K562 (cell line): Measurements from ENCODE around the gene ADM. TPM values are rescaled to one million over a fixed set of nuclear protein-coding genes. Genes with fewer than 3 reads are reported as not detected.
A peak's percentile ranks its signal among the peaks of the same experiment; 100 is the strongest.

Source experiments
- CHD1 ChIP-seq: fragments of 200-600 bp; sonication (generic); IDR thresholded peaks from one replicate; pipeline ENCODE4 v1.6.1; 2012; ENCODE audit warnings: mild to moderate bottlenecking, moderate library complexity, low read length, inconsistent platforms
- E2F6 ChIP-seq, 2 experiments: IDR thresholded peaks; 2 replicates each; pipeline ENCODE4 v1.6.1; 2011; ENCODE audit warnings: borderline replicate concordance in 1 of 2, control low read depth in 1 of 2, low read depth in 1 of 2, low read length in 1 of 2, mild to moderate bottlenecking in 1 of 2, mixed read lengths in 1 of 2, moderate library complexity in 1 of 2; ENCODE audit not compliant: insufficient read depth in 1 of 2, insufficient read length in 1 of 2, poor library complexity in 1 of 2, severe bottlenecking in 1 of 2; ENCODE audit errors: extremely low read depth in 1 of 2
- FOXK1 ChIP-seq: sonication (generic); formaldehyde crosslinking; IDR thresholded peaks from 2 replicates; pipeline ENCODE4 v1.8.0; 2022; ENCODE audit warnings: missing genetic modification reagents, mild to moderate bottlenecking, borderline replicate concordance
- KAT7 ChIP-seq: sonication (generic); formaldehyde crosslinking; IDR thresholded peaks from 2 replicates; pipeline ENCODE4 v1.8.0; 2022; ENCODE audit warnings: missing genetic modification reagents, mild to moderate bottlenecking, borderline replicate concordance
- L3MBTL2 ChIP-seq: fragments of 450-650 bp; IDR thresholded peaks from 2 replicates; pipeline ENCODE4 v1.6.1; 2016; ENCODE audit warnings: mild to moderate bottlenecking, moderate library complexity
- POLR2G ChIP-seq: fragments of 200-400 bp; formaldehyde crosslinking; IDR thresholded peaks from 2 replicates; pipeline ENCODE4 v1.6.1; 2017; ENCODE audit warnings: low read depth, mild to moderate bottlenecking, antibody characterized with exemption, low read length, moderate library complexity
- RBFOX2 ChIP-seq: fragments of 200-400 bp; formaldehyde crosslinking; IDR thresholded peaks from 2 replicates; pipeline ENCODE4 v1.6.1; 2017; ENCODE audit warnings: low read depth, mild to moderate bottlenecking, low read length, moderate library complexity
- ZNF23 ChIP-seq: fragments of 250-450 bp; sonication (Bioruptor Pico); IDR thresholded peaks from 2 replicates; pipeline ENCODE4 v1.4.0; 2020; ENCODE audit warnings: mild to moderate bottlenecking
- polyA plus RNA-seq, 8 experiments: library from polyadenylated mRNA; depleted of rRNA in 4 of 8; stranded (reverse) in 5 of 8; unstranded in 3 of 8; fragments of >200 nt; fragmentation: Nextera tagmentation in 2 of 8; fragmentation: Illumina TruSeq in 1 of 8; extraction: Ambion mirVana in 2 of 8; extraction: Trizol in 1 of 8; gene quantifications; 2 replicates each; pipeline versions ENCODE4 v1.2.1 to v1.2.3, GENCODE V29; 2011 to 2014; ENCODE audit warnings: inconsistent platforms in 1 of 8, missing spikeins in 1 of 8
- total RNA-seq, 7 experiments: library from RNA; depleted of rRNA in 6 of 7; stranded (reverse); fragments of >200 nt in 6 of 7; fragmentation: Illumina TruSeq in 2 of 7; extraction: Trizol in 2 of 7; gene quantifications; 2 replicates each; pipeline versions ENCODE4 v1.2.1 to v1.2.3, GENCODE V29; 2011 to 2021; ENCODE audit warnings: low replicate concordance in 1 of 7

Gene ADM
- total and polyA plus RNA-seq, 9 of the 15 experiments (the other 6 are each of a cell fraction or from before 2014, with no cell fraction given), result 0.23 to 0.49 (median 0.32) TPM; not detected in 6

DNA sequence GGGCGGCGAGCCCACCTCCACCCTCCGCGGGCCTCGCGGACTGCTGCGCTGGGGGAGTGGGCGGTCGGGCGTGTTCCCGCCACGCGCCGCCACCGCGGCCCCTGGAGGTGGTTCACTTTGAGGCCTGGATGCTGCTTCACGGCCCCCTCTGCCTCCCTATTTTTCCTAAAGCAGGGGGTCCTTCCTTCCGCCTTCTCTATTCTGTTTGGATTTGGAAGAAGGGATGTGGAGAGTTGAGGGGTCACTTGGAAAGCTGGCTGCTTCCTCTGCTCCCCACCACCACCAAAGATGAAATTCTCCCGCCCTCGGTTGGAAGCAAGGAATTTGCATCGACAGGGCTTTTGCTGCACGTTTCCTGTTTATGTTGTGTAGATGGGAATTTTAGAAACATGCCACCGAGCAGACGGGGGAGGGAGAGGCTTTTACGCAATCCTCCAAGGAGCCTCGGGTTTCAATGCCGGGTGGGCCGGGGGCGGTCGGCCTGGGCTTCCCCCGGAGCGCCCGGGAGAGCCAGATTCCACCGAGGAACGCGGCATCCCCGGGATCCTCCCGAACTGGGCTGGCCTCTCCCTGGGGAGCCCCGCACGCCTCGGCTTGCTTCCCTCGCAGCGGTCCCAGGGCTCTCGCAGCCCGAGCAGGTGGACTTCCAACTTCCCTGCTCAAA, 10.5 kb upstream of the ADM start (continued):
- TF ChIP-seq RBFOX2, result peak; percentile 25; the same call in 1 of the 2 replicates
- peak; percentile 0 for TF ChIP-seq CHD1
- TF ChIP-seq POLR2G, result peak; percentile 4; the same call in 1 of the 2 replicates
- no peak for TF ChIP-seq FOXK1 (CRISPR knock-in tag)
- 0 out of 2 replicates have a peak, but pooled peaks have one; percentile 68 for TF ChIP-seq KAT7 (CRISPR knock-in tag)
- TF ChIP-seq L3MBTL2, result peak; percentile 13; the same call in 1 of the 2 replicates
- no peak for TF ChIP-seq ZNF23 (CRISPR knock-in tag)
- TF ChIP-seq E2F6 (IDR thresholded peaks at IDR 0.05; ENCODE audit: borderline replicate concordance in 1 of 2, extremely low read depth in 1 of 2, insufficient read depth in 1 of 2, insufficient read length in 1 of 2, low read depth in 1 of 2, low read length in 1 of 2, poor library complexity in 1 of 2, severe bottlenecking in 1 of 2), result peak; percentile 47 to 80
